ENCODE results near the gene ANO10.
"Not testable (repeated sequence)": the region's sequence is repeated elsewhere in the genome, so short reads cannot be mapped to it uniquely, and the experiment has no call there.

The ANO10 gene

DNA sequence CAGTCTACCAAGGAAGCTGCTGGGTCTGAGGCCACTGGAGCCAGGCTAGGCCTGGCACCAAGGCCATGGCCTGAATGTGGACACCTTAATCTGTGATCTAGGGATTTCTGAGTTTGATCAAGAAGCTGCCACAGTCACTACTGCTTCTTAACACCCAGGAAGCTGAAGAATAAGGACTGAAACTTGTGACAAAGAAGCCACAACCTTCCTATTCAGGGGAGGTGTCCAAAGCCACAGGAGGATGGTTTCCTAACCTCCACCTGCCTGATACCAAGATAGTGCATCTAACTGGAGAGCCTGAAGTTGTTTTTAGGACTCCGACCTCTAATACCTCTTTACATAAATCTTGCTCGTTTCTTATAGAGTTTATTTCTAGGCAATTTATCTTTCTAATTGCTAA lies 5.5 kb upstream of the ANO10 start:
- DNase-seq, result no peak

GRCh38 chr3:43624619-43625305 lies 3.0 kb upstream of the ANO10 start:
- no peak for DNase-seq

DNA sequence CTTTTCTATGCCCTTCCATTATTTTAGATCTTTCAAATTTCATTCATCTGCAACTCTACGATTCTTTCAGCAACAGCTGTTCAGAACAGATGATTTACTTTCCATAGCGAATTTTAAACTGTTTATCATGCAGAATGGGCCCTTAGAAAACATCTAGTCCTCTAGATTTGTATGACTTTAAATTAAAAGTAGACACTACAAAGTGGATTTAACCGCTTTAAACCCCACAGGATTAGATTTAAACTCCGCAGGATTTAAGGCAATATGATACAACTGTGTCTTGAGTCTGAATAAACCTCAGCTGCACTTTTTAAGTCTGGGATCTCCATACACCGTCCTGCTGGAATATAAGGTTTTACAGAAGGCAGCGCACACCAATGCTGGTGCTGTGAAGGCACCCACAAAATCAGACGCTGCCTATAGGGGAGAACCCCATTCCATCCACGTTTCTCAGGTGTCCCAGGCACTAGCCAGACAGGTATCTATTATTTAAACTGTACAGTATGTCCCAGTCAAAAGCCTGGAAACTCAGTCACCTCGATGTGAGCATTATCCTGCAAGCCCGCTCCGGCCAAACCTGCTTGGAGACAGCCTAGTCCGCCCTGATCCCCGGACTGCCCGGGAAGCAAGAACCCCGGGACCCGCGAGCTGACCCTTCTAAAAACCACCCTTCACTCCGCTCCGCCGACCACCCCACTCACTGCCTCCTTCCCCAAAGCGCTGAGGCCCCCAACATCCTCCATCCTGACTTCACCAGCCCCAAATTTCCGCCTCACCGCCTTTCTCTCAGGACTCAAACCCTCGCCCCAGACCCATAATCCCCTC lies 768 bp downstream of the ANO10 start:
- DNase-seq, result no peak

- no peak for DNase-seq
These were observed 2.2 kb downstream of the ANO10 start for GRCh38 chr3:43619588-43619987.

DNA sequence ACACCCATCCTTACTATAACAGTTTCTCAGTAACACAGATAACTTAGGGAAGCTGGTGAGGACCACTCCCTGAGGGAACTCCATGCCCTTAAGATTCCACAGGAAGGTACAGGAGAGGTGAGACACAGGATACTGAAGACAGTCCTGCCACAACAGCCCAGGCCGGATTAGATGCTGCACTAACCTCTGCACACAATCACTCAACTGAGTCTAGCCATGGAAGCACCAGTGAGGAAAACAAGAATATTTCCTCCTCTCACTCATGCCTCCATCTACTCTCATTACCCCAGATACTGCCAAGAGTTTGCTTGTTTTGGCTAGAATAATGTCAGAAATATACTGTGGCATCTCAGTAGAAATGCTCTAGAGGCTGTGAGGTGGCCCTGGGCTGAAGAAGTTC lies 3.7 kb downstream of the ANO10 start:
- no peak for DNase-seq

DNA sequence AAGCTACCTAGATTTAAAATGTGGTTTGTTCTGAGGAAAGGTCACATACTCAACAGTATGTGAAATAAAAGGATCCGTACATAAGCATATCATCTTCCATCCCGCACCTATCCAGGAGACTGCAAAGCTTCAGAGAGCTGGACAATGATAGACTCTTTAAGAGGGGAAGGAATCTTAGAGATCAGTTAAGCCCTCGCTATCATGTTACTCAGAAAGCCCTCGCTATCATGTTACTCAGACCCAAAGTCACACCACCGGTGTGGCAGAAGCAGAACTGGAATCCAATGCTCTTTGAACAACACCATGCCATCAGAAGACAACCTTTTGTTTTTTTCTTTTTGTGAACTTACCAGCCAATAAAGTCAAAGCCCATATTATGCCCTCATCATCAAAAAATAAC lies 5.8 kb downstream of the ANO10 start:
- DNase-seq, result no peak

DNA sequence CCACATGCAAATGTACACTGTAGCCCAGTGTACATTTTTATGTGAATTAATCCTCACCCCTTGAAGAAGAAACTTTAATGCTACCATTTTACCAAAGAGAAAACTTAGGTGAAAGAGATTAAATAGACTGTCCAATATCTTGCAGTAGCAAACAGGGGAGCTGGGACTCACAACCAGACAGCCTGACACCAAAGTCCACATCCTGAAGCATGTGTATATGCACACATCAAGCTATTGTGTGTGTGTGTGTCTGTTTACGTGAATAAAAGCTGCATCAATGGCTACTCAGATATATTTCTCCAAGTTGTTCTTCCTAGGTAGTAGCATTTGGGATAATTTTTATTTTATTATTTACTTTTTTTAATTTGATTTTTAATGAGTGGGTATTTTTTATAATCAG lies 6.7 kb downstream of the ANO10 start:
- DNase-seq, result no peak

DNA sequence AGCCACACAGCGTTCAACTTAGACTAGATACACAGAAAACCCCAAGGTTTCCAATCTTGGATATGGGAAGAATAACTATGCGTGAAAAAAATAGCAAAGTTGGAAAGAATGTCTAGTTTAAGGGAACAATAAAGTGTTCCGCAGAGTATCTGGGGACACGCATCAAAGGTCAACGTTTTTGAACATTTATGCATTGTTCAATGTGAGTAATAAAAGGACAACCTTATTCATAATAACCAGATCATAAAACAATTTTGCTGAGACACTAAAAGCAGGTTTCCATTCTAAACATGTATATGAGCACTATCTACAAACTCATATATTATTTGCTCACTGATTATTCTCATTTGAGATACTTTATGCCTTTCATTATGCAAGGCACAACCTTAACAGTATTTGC lies 7.8 kb downstream of the ANO10 start:
- DNase-seq, result no peak

DNA sequence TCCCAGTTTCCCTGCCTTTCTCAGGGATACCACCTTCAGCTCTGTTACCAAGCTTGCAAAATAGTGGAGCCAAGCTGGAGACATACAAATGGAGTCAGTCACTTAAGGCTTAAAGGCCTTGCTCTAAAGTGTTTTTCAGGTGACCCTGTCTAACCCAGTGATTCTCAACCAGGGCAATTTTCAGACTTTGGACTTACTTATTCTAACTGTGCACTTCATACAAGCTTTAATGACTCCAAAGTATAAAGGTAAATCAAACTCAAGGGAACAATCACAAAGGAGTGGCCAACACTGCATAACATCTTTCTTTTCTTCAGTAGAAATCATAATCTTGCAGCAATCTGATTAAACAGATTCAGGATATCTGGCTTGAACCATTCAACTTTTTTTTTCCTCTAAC lies 9.4 kb downstream of the ANO10 start:
- DNase-seq, result no peak

- DNase-seq, result no peak
These were observed 12.4 kb downstream of the ANO10 start for GRCh38 chr3:43609406-43609805.

- no peak for DNase-seq
These were observed 13.1 kb downstream of the ANO10 start for GRCh38 chr3:43608751-43609150.

DNA sequence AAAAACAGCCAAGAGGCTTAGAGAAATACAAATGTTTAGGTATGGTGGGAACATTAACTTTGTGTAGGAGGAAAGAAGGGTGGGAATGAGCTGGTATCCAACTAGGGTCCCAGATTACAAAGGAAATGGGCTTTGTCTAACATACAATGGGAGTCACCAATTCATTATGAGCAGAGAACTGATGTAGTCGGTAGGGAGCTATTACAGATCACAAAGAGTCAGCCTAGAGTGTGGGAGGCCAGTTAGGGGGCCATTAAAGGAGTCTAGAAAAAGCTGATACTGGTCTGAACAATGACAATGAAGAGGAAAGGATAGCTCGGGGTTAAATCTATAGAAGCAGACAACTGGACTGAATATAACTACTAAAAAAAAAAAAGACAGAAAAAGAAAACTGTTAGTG lies 15.5 kb downstream of the ANO10 start:
- DNase-seq, result no peak

GRCh38 chr3:43599959-43600358 lies 21.9 kb downstream of the ANO10 start:
- DNase-seq, result not testable (repeated sequence)

- DNase-seq, result no peak
These were observed 23.9 kb downstream of the ANO10 start for GRCh38 chr3:43597961-43598360.

- not testable (repeated sequence) for DNase-seq
These were observed 25.6 kb downstream of the ANO10 start for GRCh38 chr3:43596178-43596577.

GRCh38 chr3:43595280-43595679 lies 26.5 kb downstream of the ANO10 start:
- not testable (repeated sequence) for DNase-seq

- not testable (repeated sequence) for DNase-seq
These were observed 28.2 kb downstream of the ANO10 start for GRCh38 chr3:43593588-43593987.

GRCh38 chr3:43591866-43592265 lies 29.9 kb downstream of the ANO10 start:
- not testable (repeated sequence) for DNase-seq

DNA sequence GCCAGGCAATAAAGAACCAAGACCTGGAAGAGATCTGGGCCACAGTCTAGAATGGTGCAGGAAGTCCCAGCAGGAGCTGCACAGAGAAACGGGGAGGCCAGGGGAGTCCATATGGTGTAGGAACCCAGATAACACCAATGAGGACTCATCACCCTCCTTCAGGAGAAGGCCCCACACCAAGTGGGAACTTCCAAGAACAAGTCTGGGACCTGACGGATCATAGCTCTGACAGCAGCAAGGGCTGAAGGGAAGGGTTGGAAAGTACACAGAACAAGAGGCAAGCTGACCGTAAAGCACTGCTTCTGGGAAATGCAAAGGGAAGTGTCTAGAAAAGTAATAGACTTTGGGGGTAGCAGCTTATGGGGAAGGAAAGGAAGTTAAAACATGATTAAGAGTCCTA lies 34.5 kb downstream of the ANO10 start:
- no peak for DNase-seq

DNA sequence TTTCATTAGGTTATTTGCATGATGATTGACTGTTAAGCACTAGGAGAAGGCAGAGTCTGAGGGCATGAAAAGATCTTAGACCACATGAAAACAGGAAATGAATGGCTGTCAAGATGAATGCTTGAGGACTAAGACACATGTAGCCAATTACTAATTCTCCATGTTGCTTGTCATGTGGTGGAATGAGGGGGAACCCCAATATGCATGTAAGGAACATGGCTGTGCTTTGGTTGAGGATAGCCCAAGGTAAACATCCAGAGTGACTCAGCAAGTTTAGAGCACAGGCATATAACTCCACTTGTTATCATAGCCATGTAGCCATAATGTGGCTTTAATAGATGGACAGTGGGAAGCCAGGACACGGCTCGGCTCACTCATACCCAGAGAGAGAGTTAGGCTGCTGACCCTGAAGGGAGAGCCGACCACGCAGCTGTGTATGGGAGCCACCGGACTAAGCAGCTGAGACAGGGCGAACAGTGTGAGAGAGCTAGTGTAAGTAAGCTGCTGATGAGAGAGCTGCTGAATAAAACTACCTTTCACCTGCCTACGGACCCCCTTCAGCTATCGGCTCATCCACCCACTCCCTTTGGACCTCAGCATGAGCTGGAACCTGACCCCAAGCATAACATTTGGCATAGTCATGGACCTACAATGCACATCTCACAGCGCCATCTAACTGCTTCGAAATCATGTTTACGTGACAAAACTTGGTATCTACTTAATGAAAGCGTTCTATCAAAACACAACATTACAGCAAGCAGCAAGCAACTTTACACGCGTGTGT lies 37.6 kb downstream of the ANO10 start:
- no peak for DNase-seq

- peak in 1 of 2 donors; percentile 5 for DNase-seq
These were observed 38.3 kb downstream of the ANO10 start for GRCh38 chr3:43583481-43583880.

- no peak for DNase-seq
These were observed 38.9 kb downstream of the ANO10 start for GRCh38 chr3:43582866-43583265.

GRCh38 chr3:43581343-43581742 lies 40.5 kb downstream of the ANO10 start:
- no peak for DNase-seq

GRCh38 chr3:43580181-43580580 lies 41.6 kb downstream of the ANO10 start:
- DNase-seq, result no peak
